CD4-positive, alpha-beta T cell (primary cell): ENCODE results near the gene DNASE1L3. TPM values are rescaled to one million over a fixed set of nuclear protein-coding genes. Genes with fewer than 3 reads are reported as not detected.

Source experiments
- ATAC-seq: fragments of 200-7000 bp; cut with Tn5 transposase; one replicate; pipeline ENCODE4 v1.10.0; 2022; ENCODE audit warnings: mild to moderate bottlenecking; ENCODE audit not compliant: poor library complexity
- CTCF ChIA-PET: fragments of 350-600 bp; sonication (Branson Sonifier 250); formaldehyde crosslinking; loops from one replicate; lab custom pipeline; 2021; ENCODE audit warnings: antibody characterized with exemption, inconsistent platforms; lab: Charles Lee
- POLR2A ChIA-PET: fragments of 350-600 bp; sonication (Branson Sonifier 250); formaldehyde crosslinking; loops from one replicate; lab custom pipeline; 2021; ENCODE audit warnings: antibody characterized with exemption, inconsistent platforms; lab: Charles Lee
- DNase-seq, 14 experiments: peaks; one replicate each; pipeline ENCODE4 v3.0.0-alpha.2; 2013 to 2020; ENCODE audit warnings: mixed read lengths in 2 of 14
- H3K27ac ChIP-seq, 2 donors: one replicate each; pipeline versions ENCODE4 v1.5.1 to v1.7.0; 2013; ENCODE audit warnings: low read length in 2 of 2, low read depth in 1 of 2, mild to moderate bottlenecking in 1 of 2
- H3K27me3 ChIP-seq, 2 experiments: 1 replicate in 1 of 2; 2 replicates in 1 of 2; pipeline versions ENCODE4 v1.6.1 to v1.7.0; 2013; ENCODE audit warnings: low read length in 2 of 2, control low read depth in 1 of 2, mild to moderate bottlenecking in 1 of 2, moderate library complexity in 1 of 2; ENCODE audit not compliant: insufficient read depth in 2 of 2, control insufficient read depth in 1 of 2
- H3K36me3 ChIP-seq: one replicate; pipeline ENCODE4 v1.6.1; 2013; ENCODE audit warnings: low read length, control low read depth; ENCODE audit not compliant: insufficient read depth
- H3K4me1 ChIP-seq: one replicate; pipeline ENCODE4 v1.6.1; 2013; ENCODE audit warnings: low read length, control low read depth; ENCODE audit not compliant: insufficient read depth
- H3K4me3 ChIP-seq: one replicate; pipeline ENCODE4 v1.5.1; 2013; ENCODE audit warnings: mild to moderate bottlenecking, low read length, moderate library complexity
- H3K9me3 ChIP-seq, 2 experiments: 1 replicate in 1 of 2; 2 replicates in 1 of 2; pipeline versions ENCODE4 v1.6.1 to v1.7.0; 2013; ENCODE audit warnings: low read length in 2 of 2, mild to moderate bottlenecking in 2 of 2, control low read depth in 1 of 2, moderate library complexity in 1 of 2; ENCODE audit not compliant: control insufficient read depth in 1 of 2, insufficient read depth in 1 of 2
- H3K27ac Mint-ChIP-seq: one replicate; pipeline ENCODE4 v1.8.0; 2020; ENCODE audit warnings: mixed read lengths
- H3K27me3 Mint-ChIP-seq: one replicate; pipeline ENCODE4 v1.8.0; 2021; ENCODE audit warnings: mixed read lengths
- H3K36me3 Mint-ChIP-seq: one replicate; pipeline ENCODE4 v1.8.0; 2021; ENCODE audit warnings: low read depth, mixed read lengths
- H3K4me1 Mint-ChIP-seq: one replicate; pipeline ENCODE4 v1.8.0; 2021; ENCODE audit warnings: low read depth, mixed read lengths
- H3K4me3 Mint-ChIP-seq: one replicate; pipeline ENCODE4 v1.8.0; 2020; ENCODE audit warnings: mild to moderate bottlenecking, mixed read lengths
- H3K9me3 Mint-ChIP-seq: one replicate; pipeline ENCODE4 v1.8.0; 2020; ENCODE audit warnings: mixed read lengths
- intact Hi-C, 2 experiments: fragments of 100-400 bp; cut with DNase I in 1 of 2; cut with micrococcal nuclease in 1 of 2; formaldehyde crosslinking; loops; one replicate each; pipeline versions ENCODE4 v1.15.1 to v1.9.0; 2023 to 2025; cut with DNase I, micrococcal nuclease
- total RNA-seq, 174 experiments: library from RNA in 2 of 174; stranded (reverse) in 2 of 174; gene quantifications; one replicate each; pipeline ENCODE4 v1.2.3 and lab custom pipeline; 2021 to 2026
- TF ChIP-seq, protein P1 (sequence below): fragments of 200-600 bp; IDR thresholded peaks from one replicate; pipeline ENCODE4 v1.8.0; 2022; ENCODE audit warnings: antibody characterized with exemption, mild to moderate bottlenecking

The DNASE1L3 gene
- total RNA-seq, 2 experiments from 2014 or later = 0.53 to 0.80 TPM

- Histone ChIP-seq H3K27me3 (no peaks in the 10 kb centered on the region), H3K9me3 (no peaks in the 10 kb centered on the region), H3K36me3 (peaks cover 18% of the 10 kb centered on the region), H3K4me1 (no peaks in the 10 kb centered on the region), H3K4me3 (no peak overlapping the region), H3K27ac (no peak overlapping the region)
- POLR2A ChIA-PET = no interaction called here
- no peak for DNase-seq
- Mint-ChIP-seq H3K4me3 (no peak overlapping the region), H3K4me1 (no peaks in the 10 kb centered on the region), H3K27ac (no peak overlapping the region), H3K9me3 (no peaks in the 10 kb centered on the region), H3K36me3 (peaks cover 24% of the 10 kb centered on the region), H3K27me3 (no peaks in the 10 kb centered on the region)
- ATAC-seq = no peak
- CTCF ChIA-PET = interaction anchor here (0.6 kb wide), 1 partner anchor 265 kb away, joined by 3 read pairs; no protein-coding TSS in a partner anchor
- TF ChIP-seq, protein P1, sequence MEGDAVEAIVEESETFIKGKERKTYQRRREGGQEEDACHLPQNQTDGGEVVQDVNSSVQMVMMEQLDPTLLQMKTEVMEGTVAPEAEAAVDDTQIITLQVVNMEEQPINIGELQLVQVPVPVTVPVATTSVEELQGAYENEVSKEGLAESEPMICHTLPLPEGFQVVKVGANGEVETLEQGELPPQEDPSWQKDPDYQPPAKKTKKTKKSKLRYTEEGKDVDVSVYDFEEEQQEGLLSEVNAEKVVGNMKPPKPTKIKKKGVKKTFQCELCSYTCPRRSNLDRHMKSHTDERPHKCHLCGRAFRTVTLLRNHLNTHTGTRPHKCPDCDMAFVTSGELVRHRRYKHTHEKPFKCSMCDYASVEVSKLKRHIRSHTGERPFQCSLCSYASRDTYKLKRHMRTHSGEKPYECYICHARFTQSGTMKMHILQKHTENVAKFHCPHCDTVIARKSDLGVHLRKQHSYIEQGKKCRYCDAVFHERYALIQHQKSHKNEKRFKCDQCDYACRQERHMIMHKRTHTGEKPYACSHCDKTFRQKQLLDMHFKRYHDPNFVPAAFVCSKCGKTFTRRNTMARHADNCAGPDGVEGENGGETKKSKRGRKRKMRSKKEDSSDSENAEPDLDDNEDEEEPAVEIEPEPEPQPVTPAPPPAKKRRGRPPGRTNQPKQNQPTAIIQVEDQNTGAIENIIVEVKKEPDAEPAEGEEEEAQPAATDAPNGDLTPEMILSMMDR = no peak
- intact Hi-C loops = no loop called here
Observed at GRCh38 chr3:58169371-58169770, 41.4 kb downstream of the DNASE1L3 start.

DNA sequence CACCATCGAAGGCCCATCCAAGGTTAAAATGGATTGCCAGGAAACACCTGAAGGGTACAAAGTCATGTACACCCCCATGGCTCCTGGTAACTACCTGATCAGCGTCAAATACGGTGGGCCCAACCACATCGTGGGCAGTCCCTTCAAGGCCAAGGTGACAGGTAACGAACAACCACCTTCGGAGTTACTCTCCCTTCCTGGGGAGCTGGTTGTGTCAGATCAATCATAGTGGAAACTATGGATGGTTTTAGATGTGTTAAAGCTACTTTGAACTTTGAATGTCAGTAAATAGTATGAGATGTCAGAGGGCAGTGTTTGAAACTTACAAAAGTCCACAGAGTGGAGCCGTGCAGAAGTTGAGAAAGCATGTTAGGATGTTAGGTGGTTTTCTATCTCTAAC is 42.3 kb downstream of the DNASE1L3 start:
- no peak overlapping the region for H3K4me3 Mint-ChIP-seq
- H3K27me3 Mint-ChIP-seq = no peaks in the 10 kb centered on the region
- peaks cover 32% of the 10 kb centered on the region for H3K36me3 Mint-ChIP-seq
- H3K27ac ChIP-seq = no peak overlapping the region
- H3K9me3 Mint-ChIP-seq = no peaks in the 10 kb centered on the region
- H3K4me3 ChIP-seq = no peak overlapping the region
- DNase-seq = no peak
- CTCF ChIA-PET = no interaction called here
- TF ChIP-seq, protein P1 = no peak
- no peaks in the 10 kb centered on the region for H3K4me1 Mint-ChIP-seq
- no peaks in the 10 kb centered on the region for H3K4me1 ChIP-seq
- peaks cover 25% of the 10 kb centered on the region for H3K36me3 ChIP-seq
- intact Hi-C loops = no loop called here
- no peaks in the 10 kb centered on the region for H3K9me3 ChIP-seq
- POLR2A ChIA-PET = no interaction called here
- ATAC-seq = no peak
- H3K27me3 ChIP-seq = no peaks in the 10 kb centered on the region
- no peak overlapping the region for H3K27ac Mint-ChIP-seq

DNA sequence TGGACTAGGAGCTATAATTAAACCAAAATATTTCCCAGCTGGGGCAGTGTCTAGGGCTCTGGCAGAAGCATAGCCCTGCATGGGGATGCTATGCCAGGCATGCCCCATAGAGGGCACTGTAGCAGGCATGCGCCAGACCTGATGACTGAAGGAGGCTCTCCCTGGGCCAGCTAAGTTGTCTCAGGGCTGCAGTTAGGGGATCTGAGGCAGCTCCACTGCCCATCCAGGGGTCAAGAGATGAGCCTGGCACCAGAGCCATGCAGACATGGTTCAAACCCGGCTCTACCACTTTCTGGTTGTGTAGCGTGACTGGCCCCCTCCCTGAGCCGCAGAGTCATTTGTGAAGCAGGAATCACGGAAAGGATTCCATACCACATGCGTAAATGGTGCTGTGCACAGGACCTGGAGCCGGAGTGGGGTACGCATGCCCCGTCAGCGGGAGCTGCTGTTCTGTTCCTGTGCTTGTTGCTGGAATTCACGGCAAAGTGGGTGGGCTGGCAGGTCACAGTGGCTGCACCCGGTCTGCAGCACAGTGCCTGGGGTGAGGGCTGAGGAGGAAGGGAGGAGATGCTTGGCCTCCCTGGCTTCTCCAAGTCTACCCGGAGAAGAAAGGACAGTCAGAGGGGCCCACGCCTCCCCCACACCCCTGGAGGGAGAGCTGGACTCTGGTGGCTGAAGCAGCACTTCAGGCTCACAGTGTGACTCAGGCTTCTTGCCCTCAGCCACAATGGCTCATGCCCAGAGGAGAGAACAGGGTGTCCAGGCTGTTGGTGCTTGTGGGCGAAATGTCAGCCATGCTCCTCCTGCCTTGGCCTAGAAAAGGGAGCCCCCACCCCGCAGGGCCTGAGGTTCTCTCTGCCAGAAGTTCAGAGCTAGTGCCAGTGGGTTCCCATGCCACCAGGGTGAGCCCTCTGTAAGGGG is 43.1 kb downstream of the DNASE1L3 start:
- H3K36me3 ChIP-seq = peaks cover 33% of the 10 kb centered on the region

More for the DNA sequence above, 43.1 kb downstream of the DNASE1L3 start:
- Mint-ChIP-seq H3K9me3 (no peaks in the 10 kb centered on the region), H3K4me1 (no peaks in the 10 kb centered on the region), H3K27me3 (no peaks in the 10 kb centered on the region), H3K4me3 (no peak overlapping the region), H3K27ac (no peak overlapping the region), H3K36me3 (peaks cover 40% of the 10 kb centered on the region)
- Histone ChIP-seq H3K27ac (no peak overlapping the region), H3K4me3 (no peak overlapping the region), H3K27me3 (no peaks in the 10 kb centered on the region), H3K9me3 (no peaks in the 10 kb centered on the region), H3K4me1 (no peaks in the 10 kb centered on the region)
- DNase-seq (peak; percentile 25 to 64 (median 42)), ATAC-seq (peak; percentile 92)
- TF ChIP-seq, protein P1 = peak; percentile 72
- ChIA-PET CTCF (interaction anchor here (0.8 to 1.3 kb wide), 4 partner anchors 9 to 324 kb away, joined by 3 to 9 read pairs (median 4); partner anchors contain the start of gene KCTD6), POLR2A (no interaction called here)
- intact Hi-C loops = no loop called here
